Tongue (tissue), 2 donors: Measurements from ENCODE around the gene ENTR1. TPM values are rescaled to one million over a fixed set of nuclear protein-coding genes. Genes with fewer than 3 reads are reported as not detected.
"Not testable (repeated sequence)": the region's sequence is repeated elsewhere in the genome, so short reads cannot be mapped to it uniquely, and the experiment has no call there.

Source experiments
- DNase-seq: peaks from one replicate; pipeline ENCODE4 v3.0.0-alpha.2; 2015
- total RNA-seq: library from RNA; depleted of rRNA; stranded (reverse); fragments of >200 nt; gene quantifications from one replicate; pipeline ENCODE4 v1.2.3, GENCODE V29; 2014

Gene ENTR1
- total RNA-seq, 1 donor from 2014 or later: 22.6 TPM

GRCh38 chr9:136438548-136439480 lies 28.4 kb upstream of the ENTR1 start:
- DNase-seq: peak; percentile 16

GRCh38 chr9:136437839-136438547 lies 27.6 kb upstream of the ENTR1 start:
- no peak for DNase-seq

GRCh38 chr9:136437430-136437829 lies 27.0 kb upstream of the ENTR1 start:
- DNase-seq: peak; percentile 16

- DNase-seq: no peak
These were observed 25.7 kb upstream of the ENTR1 start for GRCh38 chr9:136436055-136436634.

- DNase-seq: no peak
These were observed 24.3 kb upstream of the ENTR1 start for GRCh38 chr9:136434580-136435169.

- DNase-seq: no peak
These were observed 23.6 kb upstream of the ENTR1 start for GRCh38 chr9:136433849-136434579.

- no peak for DNase-seq
These were observed 22.8 kb upstream of the ENTR1 start for GRCh38 chr9:136433043-136433715.

- DNase-seq: no peak
These were observed 22.2 kb upstream of the ENTR1 start for GRCh38 chr9:136432591-136432990.

- no peak for DNase-seq
These were observed 21.5 kb upstream of the ENTR1 start for GRCh38 chr9:136431782-136432350.

- DNase-seq: no peak
These were observed 20.3 kb upstream of the ENTR1 start for GRCh38 chr9:136430588-136431234.

- DNase-seq: no peak
These were observed 19.5 kb upstream of the ENTR1 start for GRCh38 chr9:136429683-136430491.

- DNase-seq: no peak
These were observed 18.7 kb upstream of the ENTR1 start for GRCh38 chr9:136429075-136429628.

- DNase-seq: no peak
These were observed 16.4 kb upstream of the ENTR1 start for GRCh38 chr9:136426787-136427186.

GRCh38 chr9:136425367-136425766 lies 15.0 kb upstream of the ENTR1 start:
- DNase-seq: not testable (repeated sequence)

GRCh38 chr9:136424750-136425362 lies 14.4 kb upstream of the ENTR1 start:
- DNase-seq: no peak

- no peak for DNase-seq
These were observed 13.2 kb upstream of the ENTR1 start for GRCh38 chr9:136423432-136424146.

GRCh38 chr9:136422876-136423275 lies 12.5 kb upstream of the ENTR1 start:
- DNase-seq: no peak

GRCh38 chr9:136421791-136422190 lies 11.4 kb upstream of the ENTR1 start:
- DNase-seq: no peak
